Effector memory CD8-positive, alpha-beta T cell (primary cell): Measurements from ENCODE around the gene ASPA.

Experiments used
- ATAC-seq: fragments of 150-1000 bp; cut with Tn5 transposase; replicated peaks from 2 replicates; pipeline ENCODE4 v1.10.0; 2021; ENCODE audit warnings: mild to moderate bottlenecking, moderate library complexity
- DNase-seq, 3 experiments: peaks; one replicate each; pipeline ENCODE4 v3.0.0; 2021
- H3K27ac Mint-ChIP-seq, 2 donors: one replicate each; pipeline ENCODE4 v1.8.0; 2022; ENCODE audit warnings: mild to moderate bottlenecking in 2 of 2, mixed read lengths in 2 of 2, moderate library complexity in 2 of 2
- H3K27me3 Mint-ChIP-seq, 2 donors: one replicate each; pipeline ENCODE4 v1.8.0; 2022; ENCODE audit warnings: mixed read lengths in 2 of 2
- H3K36me3 Mint-ChIP-seq: one replicate; pipeline ENCODE4 v1.8.0; 2022; ENCODE audit warnings: mild to moderate bottlenecking, moderate library complexity, mixed read lengths; ENCODE audit not compliant: insufficient read depth
- H3K4me1 Mint-ChIP-seq, 2 donors: one replicate each; pipeline ENCODE4 v1.8.0; 2022; ENCODE audit warnings: low read depth in 2 of 2, mixed read lengths in 2 of 2
- H3K4me3 Mint-ChIP-seq, 2 donors: one replicate each; pipeline ENCODE4 v1.8.0; 2022; ENCODE audit warnings: mild to moderate bottlenecking in 2 of 2, mixed read lengths in 2 of 2, moderate library complexity in 2 of 2
- H3K9me3 Mint-ChIP-seq, 2 donors: one replicate each; pipeline ENCODE4 v1.8.0; 2022; ENCODE audit warnings: mixed read lengths in 2 of 2

ASPA gene

DNA sequence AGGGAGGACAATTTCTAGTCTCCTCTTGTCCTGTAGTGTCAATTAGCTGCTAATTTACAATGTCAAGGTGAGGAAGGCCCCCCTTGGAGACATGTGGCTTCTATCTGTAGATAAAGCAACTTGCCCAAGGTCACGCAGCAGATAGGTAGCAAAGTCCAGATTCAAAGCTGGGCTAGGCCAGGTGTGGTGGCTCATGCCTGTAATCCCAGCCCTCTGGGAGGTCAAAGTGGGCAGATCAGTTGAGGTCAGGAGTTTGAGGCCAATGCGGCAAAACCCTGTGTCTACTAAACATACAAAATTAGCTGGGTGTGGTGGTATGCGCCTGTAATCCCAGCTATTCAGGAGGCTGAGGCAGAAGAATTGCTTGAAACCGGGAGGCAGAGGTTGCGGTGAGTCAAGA, 70.7 kb downstream of the ASPA start:
- Mint-ChIP-seq H3K27me3 (peaks cover 20 to 29% of the 10 kb centered on the region in 2 donors), H3K36me3 (no peaks in the 10 kb centered on the region), H3K4me1 (no peaks in the 10 kb centered on the region), H3K9me3 (no peaks in the 10 kb centered on the region), H3K27ac (no peak overlapping the region), H3K4me3 (no peak overlapping the region)
- DNase-seq (no peak), ATAC-seq (no peak)

DNA sequence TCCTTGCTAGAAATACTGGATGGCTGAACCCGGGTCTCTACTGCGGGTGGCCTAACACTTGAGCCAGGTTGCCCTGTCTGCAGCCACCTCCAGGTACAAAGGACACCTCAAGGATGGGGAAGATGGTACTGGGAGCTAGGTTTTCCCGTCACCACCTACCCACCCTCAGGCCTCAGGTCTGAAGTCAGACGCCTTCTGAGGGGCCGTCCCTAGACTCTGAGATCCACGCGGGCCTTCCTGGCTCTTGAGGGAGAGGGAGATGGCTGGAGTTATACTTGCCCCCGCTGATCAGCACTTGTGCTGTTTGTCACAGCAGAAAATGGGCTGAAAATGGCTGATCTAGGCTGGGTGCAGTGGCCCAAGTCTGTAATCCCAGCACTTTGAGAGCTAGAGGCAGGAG, 71.2 kb downstream of the ASPA start:
- no peaks in the 10 kb centered on the region for H3K36me3 Mint-ChIP-seq
- H3K27ac Mint-ChIP-seq = no peak overlapping the region
- H3K27me3 Mint-ChIP-seq = peaks cover 15 to 29% of the 10 kb centered on the region in 2 donors
- DNase-seq (no peak), ATAC-seq (no peak)
- H3K4me1 Mint-ChIP-seq = no peaks in the 10 kb centered on the region
- no peaks in the 10 kb centered on the region for H3K9me3 Mint-ChIP-seq
- no peak overlapping the region for H3K4me3 Mint-ChIP-seq

DNA sequence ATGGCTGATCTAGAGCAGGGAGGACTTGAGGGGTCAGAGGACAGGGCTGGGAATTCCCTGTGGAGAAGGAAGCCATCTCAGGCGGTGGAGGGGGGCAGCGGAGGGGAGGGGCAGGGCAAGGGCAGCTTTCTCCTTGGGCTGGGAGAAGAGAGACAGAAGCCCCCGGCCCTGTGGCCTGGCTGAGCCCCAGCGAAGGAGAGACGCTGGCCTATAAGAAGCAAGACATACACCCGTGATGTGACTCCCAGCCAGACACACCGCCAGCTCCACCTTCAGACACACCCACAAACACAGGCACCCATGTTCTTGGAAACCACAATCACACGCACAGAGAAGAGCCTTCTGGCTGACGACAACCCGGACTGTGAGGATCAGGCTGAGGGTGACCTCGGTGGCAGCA, 71.8 kb downstream of the ASPA start:
- H3K9me3 Mint-ChIP-seq = no peaks in the 10 kb centered on the region
- H3K36me3 Mint-ChIP-seq = no peaks in the 10 kb centered on the region
- H3K27ac Mint-ChIP-seq = no peak overlapping the region
- H3K4me3 Mint-ChIP-seq = no peak overlapping the region
- DNase-seq (no peak), ATAC-seq (no peak)
- peaks cover 15 to 26% of the 10 kb centered on the region in 2 donors for H3K27me3 Mint-ChIP-seq
- H3K4me1 Mint-ChIP-seq = no peaks in the 10 kb centered on the region

DNA sequence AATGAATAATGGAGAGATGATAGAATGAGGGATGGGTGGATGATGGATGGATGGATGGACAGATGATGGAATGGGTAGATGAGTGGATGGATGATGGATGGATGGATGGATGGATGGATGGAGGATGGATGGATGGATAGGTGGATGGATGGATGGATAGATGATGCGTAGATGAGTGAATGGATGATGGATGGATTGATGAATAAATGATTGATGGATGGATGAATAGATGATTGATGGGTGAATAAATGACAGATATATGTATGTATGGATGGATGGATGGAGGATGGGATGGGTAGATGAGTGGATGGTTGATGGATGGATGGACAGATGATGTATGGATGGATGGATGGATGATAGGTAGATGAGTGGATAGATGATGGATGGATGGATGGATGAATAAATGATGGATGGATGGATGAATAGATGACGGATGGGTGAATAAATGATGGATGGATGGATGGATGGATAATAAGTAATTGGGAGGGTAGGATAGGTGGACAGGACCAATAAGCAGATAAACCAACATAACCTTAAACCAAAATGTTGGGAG, 73.9 kb downstream of the ASPA start:
- Mint-ChIP-seq H3K36me3 (no peaks in the 10 kb centered on the region), H3K4me3 (no peak overlapping the region), H3K4me1 (no peaks in the 10 kb centered on the region), H3K9me3 (no peaks in the 10 kb centered on the region), H3K27ac (no peak overlapping the region), H3K27me3 (peaks cover 17 to 25% of the 10 kb centered on the region in 2 donors)
- no peak for ATAC-seq
- DNase-seq = no peak

DNA sequence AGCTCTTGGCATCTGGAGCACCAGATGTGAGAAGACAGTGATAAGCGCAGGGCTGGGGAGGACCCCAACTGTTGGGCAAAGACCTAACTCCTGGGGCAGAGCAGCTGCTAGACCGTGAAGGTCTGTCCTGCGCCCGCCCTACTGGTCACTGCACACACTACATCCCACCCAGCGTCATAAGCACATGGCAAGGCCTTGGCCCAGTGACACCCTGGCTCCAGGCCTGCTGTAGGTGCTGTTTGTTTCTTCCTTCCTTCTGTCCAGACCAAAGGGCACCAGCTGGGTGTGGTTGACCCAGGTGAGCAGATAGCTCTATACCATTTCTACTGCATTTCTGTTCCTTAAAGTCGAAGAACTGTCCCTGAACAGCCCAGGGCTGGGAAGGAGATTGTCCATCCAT, 75.4 kb downstream of the ASPA start:
- DNase-seq (no peak), ATAC-seq (no peak)
- Mint-ChIP-seq H3K9me3 (no peaks in the 10 kb centered on the region), H3K4me1 (no peaks in the 10 kb centered on the region), H3K36me3 (no peaks in the 10 kb centered on the region), H3K27ac (no peak overlapping the region), H3K4me3 (no peak overlapping the region), H3K27me3 (peaks cover 20 to 33% of the 10 kb centered on the region in 2 donors)

DNA sequence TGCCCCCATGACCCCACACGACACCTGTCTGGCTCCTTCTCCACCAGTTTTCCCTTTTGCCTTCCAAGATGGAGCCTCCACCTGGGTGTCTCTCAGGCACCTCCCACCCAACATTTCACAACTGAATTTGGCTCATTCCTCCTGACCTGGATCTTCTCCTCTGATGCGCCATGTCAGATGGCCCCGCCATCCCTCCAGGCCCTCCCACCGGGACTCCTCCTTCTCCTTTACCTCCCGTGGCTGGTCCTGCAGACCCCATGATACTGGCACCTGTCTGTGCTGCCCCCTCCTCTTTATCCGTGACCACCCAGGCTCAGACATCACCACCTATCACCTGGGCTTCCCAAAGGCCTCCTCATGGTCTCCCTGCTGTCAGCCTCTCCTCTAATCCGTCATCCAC, 77.1 kb downstream of the ASPA start:
- Mint-ChIP-seq H3K9me3 (no peaks in the 10 kb centered on the region), H3K36me3 (no peaks in the 10 kb centered on the region), H3K27ac (no peak overlapping the region), H3K4me1 (peaks cover 5 to 6% of the 10 kb centered on the region in 2 donors), H3K4me3 (no peak overlapping the region), H3K27me3 (peaks cover 20 to 46% of the 10 kb centered on the region in 2 donors)
- DNase-seq (no peak), ATAC-seq (no peak)
